Left cardiac atrium (tissue), 4 donors: ENCODE data around the gene RELT. TPM values are rescaled to one million over a fixed set of nuclear protein-coding genes. Genes with fewer than 3 reads are reported as not detected.
A peak's percentile ranks its signal among the peaks of the same experiment; 100 is the strongest.

Source experiments
- ATAC-seq, 2 donors: fragments of 200-7000 bp; cut with Tn5 transposase; one replicate each; pipeline ENCODE4 v1.9.1; 2020; ENCODE audit warnings: mild to moderate bottlenecking in 2 of 2, moderate library complexity in 2 of 2
- DNase-seq: peaks from one replicate; pipeline ENCODE4 v3.0.0-alpha.2; 2020
- intact Hi-C, 2 donors: fragments of 100-400 bp; cut with DNase I; formaldehyde crosslinking; loops; one replicate each; pipeline versions ENCODE4 v1.14.1 to v1.15.1; 2022 to 2023
- total RNA-seq, 2 donors: library from RNA; stranded (reverse); fragmentation: NEBNext Ultra II Directional; extraction: Animal tissue kit (Norgen Biotek cat#: 25700); gene quantifications; one replicate each; pipeline ENCODE4 v1.2.1, GENCODE V29; 2021
- donor health status: DM: no; HTN: yes; CAD: no.
- donor health status: DM: no; HTN: yes; CAD: no; lungs with severe emphysema.
- donor health status: DM: yes; HTN: yes; CAD: no.
- donor health status: Dilated cardiomyopathy.

Gene RELT
- total RNA-seq, 2 donors from 2014 or later, result 4.3 to 8.3 TPM

DNA sequence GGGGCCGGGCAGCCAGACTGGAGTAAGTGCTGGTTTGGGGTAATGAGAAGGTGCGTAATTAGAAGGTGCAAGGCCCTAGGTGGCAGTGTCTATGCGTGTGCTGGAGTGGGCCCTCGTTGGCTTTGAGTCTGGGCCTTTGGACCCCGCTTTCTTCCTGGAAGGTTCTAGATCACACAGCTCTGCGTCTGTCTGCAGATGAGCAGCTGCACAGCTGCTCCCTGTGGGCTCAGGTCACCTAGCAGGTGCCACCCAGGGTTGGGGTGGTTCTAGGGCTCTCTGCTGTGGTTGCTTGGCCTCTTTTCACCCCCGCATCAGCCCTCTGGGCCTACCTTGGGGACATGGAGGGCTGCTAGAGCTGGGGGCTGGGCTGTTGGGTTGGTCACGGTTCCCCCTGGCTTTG is 10.3 kb downstream of the RELT start:
- no peak for ATAC-seq
- DNase-seq, result no peak
- intact Hi-C loops, result no loop called here

DNA sequence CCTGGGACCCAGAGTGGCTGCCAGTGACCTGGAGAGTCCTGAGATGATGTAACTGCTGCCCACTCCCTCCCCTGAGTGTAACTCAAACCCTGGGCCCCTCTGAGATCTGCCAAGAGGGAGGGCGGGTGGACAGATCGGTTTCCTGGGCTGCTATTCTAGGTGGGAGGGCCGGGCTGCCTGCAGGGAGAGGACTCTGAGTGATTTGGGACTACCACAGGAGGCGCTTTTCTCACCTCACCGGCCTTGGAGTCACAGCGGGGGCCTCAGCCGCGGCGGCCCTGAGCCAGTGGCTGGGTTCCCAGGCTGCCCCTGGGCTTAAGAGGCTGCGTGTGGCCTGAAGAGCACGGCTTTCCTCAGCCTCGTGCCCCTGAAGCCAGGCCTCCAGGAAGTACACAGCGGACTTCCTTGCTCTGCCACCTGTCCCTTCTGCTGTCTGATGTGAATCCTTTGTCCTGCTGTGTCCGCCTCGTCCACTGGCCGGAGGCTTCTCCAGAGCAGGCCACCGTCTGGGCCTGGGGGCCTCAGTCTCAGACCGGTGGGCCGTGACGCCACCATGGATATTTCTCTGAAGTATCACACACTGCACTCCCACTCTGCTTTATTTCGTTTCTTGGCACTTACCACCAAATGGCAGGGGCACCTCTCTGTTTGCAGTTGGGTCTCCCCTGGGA is 11.5 kb downstream of the RELT start:
- no peak for DNase-seq
- ATAC-seq, result peak in 1 of 2 donors; percentile 3
- intact Hi-C loops, result no loop called here

DNA sequence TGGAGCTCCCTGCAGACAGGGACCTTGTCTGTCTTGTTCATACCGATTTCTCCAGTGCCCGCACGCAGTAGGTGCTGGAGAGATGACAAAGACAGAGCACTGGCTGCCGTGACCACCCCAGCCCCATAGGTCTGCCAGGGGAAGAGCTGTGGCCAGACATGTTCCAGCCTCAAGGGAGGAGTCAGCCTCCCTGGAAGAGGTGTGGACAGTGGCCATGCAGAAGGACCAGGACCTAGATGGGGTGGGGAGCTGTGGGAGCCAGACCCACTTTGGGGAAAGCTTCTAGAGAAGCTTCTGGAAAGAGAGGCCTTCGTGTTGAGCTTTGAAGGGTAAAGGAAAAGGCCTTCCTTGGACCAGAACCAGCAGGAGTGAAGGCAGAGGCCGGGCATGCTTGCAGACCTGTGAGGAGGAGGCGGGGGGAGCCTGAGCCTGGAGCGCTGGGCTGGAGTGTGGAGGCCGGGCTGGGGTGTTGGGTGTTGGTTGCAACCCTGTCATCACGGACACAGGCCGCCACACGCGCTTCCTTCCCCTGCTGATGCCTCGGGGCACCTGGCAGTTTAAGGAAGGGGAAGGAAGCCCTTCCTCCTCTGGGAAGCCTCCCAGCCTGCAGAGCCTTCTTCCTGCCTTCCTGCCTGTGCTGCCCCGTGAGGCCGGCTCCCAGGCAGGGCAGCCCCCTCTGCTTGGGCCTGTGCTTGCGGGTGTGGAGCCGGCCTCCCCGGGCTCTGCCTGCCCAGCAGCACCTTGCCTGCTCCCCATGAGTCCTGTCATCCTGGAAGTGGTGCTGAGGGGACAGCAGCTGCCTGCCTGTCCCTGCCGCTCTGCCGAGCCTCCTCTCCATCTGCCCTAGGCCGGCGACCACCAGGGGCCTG is 12.3 kb downstream of the RELT start:
- intact Hi-C loops, result no loop called here
- peak; percentile 51 to 73 for ATAC-seq
- DNase-seq, result peak; percentile 64

DNA sequence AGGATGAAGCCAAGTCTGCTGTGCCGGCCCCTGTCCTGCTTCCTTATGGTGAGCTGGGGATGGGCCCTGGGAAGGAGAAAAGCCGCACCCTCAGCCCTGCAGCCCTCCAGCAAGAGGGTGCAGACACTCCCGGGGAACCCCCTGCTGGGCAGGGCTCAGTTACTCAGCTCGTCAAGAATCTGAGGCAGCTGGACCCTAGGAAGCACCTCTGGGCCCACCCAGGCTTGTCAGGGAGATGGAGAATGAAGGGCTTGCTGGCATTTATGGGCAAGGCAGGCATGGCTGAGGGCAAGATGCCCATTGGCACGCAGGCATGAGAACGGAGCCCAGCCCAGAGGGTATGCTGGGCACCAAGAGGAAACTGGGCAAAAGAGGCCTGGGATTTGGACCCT is 12.9 kb downstream of the RELT start:
- no peak for DNase-seq
- no peak for ATAC-seq
- intact Hi-C loops, result no loop called here

DNA sequence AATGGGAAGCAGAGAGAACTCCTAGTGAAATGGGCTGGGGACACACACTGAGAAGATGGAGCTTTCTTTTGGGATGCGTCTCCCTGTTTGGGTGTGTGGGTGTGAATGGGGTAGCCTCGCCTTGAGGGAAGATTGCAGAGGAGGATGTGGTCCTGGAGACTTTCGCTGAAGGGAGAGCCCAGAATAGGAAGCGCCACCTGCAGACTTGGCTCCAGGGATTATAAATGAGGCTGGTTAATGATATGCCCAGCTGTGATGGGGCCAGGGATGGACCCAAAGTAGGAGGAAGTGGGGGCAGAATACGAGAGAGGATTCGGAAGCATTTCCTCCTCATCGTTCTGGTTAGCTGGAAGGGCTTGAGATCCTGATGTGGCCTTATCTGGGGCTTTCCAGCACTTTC is 13.7 kb downstream of the RELT start:
- intact Hi-C loops, result loop anchor here (5.0 kb wide), 2 partner anchors 38 to 83 kb away; partner anchors contain the start of gene ARHGEF17 (in 1 of the 2)
- DNase-seq (peak; percentile 5), ATAC-seq (no peak)

DNA sequence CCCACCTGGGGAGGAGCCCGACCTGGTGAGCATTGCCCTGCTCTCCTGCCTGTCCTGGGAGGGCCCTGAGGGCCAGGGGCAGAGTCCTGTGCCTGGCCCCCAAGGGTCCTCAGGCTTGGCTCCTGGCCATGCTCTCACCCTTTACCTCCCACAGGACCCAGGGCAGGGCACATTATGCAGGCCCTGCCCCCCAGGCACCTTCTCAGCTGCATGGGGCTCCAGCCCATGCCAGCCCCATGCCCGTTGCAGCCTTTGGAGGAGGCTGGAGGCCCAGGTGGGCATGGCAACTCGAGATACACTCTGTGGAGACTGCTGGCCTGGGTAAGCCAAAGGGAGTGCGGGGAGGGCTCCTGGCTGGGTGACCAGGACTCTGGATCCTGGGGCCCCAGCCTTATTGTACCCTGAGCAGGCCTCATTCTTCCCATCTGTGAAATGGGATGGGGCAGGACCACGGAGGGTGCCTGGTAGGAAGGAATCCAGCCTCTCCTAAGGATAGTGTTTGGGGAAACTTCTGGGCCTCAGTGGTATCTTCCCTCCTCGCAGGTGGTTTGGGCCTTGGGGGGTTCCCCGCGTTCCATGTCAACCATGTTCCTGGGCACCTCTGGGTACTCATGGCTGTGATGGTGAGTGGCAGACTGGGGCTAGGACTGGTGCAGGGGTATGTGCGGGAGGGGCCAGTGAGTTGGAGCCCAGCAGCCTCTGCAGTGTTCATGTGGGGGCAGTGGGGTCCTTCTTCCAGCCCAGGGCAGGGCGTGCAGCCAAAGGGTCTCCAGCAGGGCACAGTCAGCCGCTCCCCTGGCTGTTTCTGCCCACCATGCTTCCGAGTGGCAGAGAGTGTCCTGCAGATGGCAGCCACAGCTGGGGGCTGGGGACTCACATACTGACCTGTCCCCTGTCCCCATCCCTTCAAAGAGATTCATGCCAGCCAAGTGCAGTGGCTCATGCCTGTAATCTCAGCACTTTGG is 14.7 kb downstream of the RELT start:
- intact Hi-C loops, result loop anchor here (5.0 kb wide), 2 partner anchors 39 to 84 kb away; partner anchors contain the start of gene ARHGEF17 (in 1 of the 2)
- DNase-seq (peak; percentile 13), ATAC-seq (no peak)

DNA sequence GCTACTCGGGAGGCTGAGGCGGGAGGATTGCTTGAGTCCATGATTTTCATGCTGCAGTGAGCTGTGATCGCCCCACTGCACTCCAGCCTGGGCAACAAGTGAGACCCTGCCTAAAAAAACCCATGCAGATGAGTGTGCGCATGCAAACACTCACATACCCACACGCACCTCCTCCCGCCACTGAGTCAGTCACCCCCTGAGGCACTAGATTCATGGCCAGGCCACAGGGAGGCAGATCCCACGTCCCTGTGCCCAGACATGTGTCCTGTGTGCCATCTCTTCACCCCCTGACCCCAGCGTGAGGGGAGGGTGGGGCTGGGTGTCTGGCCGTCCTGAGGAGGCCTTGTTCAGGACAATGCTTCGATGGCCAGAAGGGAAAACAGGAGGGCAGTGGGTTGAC is 15.5 kb downstream of the RELT start:
- intact Hi-C loops, result loop anchor here (5.0 kb wide), 2 partner anchors 39 to 84 kb away; partner anchors contain the start of gene ARHGEF17 (in 1 of the 2)
- DNase-seq (no peak), ATAC-seq (no peak)

DNA sequence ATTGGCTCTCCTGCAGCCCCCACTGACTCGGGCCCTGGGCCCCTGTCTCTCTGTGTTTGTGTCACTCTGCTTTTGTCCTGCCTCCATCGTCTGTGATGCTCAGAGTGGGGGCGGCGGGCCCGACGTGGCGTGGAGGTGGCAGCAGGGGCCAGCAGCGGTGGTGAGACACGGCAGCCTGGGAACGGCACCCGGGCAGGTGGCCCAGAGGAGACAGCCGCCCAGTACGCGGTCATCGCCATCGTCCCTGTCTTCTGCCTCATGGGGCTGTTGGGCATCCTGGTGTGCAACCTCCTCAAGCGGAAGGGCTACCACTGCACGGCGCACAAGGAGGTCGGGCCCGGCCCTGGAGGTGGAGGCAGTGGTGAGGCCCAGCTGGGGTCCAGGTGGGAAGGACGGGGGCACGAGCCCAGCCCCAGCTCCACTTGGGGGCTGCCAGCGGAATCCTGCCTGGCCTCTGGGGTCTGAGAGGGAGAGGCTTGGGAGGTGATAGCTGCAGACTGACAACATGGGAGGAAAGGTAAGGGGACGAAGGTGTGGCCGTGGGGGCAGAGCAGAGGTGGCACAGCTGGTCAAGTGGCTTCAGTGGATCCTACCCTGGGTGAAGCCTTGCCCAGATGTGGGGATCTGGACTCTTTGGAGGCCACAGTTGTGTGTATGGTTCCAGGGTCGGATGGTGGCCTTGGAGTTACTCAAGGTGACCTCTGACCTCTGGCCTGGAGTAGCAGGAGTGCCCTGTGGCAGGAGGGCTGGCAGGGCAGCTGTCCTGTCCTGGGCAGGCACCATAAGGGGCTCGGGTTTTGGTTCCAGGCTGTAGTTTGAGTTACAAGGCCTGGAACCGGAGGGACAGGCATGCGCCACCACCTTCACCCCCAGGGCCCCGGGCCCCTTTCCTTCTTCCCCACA is 16.2 kb downstream of the RELT start:
- peak; percentile 21 for DNase-seq
- intact Hi-C loops, result loop anchor here (5.0 kb wide), 2 partner anchors 40 to 85 kb away; partner anchors contain the start of gene ARHGEF17 (in 1 of the 2)
- no peak for ATAC-seq

DNA sequence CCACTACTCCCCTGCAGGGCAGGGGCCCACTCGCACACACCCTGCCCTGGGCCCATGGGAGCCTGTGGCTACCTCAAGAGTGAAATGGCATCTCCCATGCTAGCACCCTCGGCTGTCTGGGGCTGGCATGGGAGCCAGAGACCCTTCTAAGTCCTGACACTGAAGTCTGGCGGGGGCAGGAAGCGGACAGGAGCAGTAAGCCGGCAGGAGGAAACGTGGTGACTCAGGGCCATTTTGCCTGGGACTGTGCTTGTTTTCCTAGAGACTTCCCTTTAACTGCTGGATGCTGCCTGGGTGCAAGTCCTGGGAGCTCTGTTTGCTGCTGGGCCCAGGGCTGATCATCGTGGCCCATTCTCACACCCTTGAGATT is 16.8 kb downstream of the RELT start:
- DNase-seq (peak; percentile 20), ATAC-seq (no peak)
- intact Hi-C loops, result loop anchor here (5.0 kb wide), 2 partner anchors 41 to 86 kb away; partner anchors contain the start of gene ARHGEF17 (in 1 of the 2)

DNA sequence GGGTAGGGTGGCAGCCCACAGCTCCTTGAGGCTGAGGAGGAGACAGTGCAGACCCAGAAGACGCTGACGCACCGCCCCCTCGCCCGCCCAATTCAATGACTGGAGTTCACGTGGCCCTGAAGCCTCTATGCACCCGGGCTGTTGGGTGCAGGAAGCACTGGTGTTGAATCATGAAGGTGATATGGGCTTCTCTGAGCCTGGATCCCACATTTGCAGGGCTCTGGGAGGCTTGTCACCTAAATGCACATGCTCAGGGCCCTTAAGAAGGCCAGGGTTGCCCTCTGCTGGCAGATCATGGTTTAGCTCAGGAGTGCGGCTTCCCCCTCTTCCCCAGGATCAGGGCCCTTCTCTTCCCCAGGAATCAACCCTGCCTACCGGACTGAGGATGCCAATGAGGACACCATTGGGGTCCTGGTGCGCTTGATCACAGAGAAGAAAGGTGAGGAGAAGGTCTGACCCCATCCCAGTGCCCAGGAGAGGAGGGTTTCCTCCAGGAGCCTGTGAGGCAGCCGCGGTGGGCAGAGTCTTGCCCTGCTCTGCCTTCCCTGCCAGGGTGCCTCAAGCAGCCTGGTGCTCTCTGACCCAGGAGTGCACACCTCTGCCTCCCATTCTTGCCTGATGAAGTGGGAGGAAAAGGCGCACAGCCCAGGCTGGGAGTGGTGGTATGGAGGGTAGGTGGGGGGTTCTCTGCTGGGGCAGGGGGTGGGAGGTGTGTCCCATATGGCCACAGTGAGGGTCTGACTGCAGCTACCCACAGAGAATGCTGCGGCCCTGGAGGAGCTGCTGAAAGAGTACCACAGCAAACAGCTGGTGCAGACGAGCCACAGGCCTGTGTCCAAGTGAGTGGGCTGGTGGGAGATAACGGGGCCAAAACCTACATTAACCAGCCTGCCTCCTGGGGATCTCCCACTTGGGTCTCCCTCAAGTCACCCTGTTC is 17.5 kb downstream of the RELT start:
- intact Hi-C loops, result loop anchor here (5.0 kb wide), 2 partner anchors 41 to 86 kb away; partner anchors contain the start of gene ARHGEF17 (in 1 of the 2)
- DNase-seq (peak; percentile 72), ATAC-seq (peak; percentile 61 to 74)

DNA sequence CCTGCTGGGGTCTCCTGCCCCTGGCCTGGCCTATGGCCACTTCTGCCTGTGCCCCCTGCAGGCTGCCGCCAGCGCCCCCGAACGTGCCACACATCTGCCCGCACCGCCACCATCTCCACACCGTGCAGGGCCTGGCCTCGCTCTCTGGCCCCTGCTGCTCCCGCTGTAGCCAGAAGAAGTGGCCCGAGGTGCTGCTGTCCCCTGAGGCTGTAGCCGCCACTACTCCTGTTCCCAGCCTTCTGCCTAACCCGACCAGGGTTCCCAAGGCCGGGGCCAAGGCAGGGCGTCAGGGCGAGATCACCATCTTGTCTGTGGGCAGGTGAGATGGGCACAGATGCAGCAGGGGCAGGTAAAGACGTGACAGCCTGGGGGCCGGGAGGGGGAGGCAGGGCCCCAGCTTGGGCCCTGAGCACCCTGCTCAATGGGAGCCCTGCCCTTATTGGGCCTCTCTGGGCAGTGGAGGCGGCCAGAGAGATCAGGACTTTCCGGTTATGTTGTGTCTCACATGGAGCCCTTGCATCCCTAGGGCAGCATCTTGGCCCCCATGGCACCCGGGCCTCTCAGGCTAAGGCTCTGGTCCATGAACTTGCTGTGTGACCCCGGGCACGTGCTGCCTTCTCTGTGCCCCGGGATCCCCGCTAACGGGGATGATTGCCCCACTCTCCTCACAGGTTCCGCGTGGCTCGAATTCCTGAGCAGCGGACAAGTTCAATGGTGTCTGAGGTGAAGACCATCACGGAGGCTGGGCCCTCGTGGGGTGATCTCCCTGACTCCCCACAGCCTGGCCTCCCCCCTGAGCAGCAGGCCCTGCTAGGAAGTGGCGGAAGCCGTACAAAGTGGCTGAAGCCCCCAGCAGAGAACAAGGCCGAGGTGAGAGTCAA is 18.5 kb downstream of the RELT start:
- intact Hi-C loops, result loop anchor here (5.0 kb wide), 2 partner anchors 42 to 87 kb away; partner anchors contain the start of gene ARHGEF17 (in 1 of the 2)
- DNase-seq, result peak; percentile 13

DNA sequence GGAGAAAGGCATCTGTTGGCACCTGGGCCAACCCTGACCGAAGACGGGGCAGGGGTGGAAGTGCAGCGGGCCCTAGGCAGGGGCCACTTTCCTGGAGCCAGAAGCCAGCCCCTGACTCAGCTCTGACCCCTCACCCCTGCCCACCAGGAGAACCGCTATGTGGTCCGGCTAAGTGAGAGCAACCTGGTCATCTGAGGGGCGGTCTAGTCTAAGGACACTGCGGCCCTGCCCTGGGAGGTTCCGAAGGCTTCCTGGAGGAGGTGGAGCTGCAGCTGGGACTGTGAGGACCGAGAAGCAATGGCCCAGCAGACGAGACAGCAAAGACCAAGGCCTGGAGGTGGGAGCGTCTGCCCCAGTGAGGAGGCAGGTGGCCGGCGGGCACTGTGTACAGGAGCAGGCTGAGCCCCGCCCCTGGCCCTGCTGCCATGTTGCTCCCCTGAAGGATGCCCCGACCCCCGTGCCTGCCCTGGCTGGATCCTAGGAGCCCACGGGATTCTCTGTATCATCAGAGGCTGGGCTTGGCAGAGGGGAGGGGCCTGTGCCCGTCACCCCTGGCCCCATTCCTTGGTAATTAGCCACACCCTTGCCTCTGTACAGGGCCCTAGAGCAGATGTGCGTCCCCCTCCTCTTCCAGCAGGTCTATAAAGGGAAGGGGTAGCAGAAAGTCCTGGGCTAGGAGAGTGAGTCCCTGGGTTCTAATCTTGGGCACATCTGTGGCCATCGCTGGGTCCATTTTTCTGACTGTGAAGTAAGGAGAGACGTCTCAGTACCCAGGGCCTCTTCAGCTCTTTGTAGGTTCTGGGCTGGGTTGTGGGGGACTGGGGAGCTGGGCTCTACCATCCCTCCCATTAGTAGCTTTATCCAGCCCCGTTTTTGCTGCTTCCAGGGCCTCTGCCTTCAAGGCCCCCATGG is 19.4 kb downstream of the RELT start:
- ATAC-seq, result no peak
- intact Hi-C loops, result no loop called here
- peak; percentile 16 for DNase-seq

More for the DNA sequence above, 18.5 kb downstream of the RELT start:
- ATAC-seq, result no peak

DNA sequence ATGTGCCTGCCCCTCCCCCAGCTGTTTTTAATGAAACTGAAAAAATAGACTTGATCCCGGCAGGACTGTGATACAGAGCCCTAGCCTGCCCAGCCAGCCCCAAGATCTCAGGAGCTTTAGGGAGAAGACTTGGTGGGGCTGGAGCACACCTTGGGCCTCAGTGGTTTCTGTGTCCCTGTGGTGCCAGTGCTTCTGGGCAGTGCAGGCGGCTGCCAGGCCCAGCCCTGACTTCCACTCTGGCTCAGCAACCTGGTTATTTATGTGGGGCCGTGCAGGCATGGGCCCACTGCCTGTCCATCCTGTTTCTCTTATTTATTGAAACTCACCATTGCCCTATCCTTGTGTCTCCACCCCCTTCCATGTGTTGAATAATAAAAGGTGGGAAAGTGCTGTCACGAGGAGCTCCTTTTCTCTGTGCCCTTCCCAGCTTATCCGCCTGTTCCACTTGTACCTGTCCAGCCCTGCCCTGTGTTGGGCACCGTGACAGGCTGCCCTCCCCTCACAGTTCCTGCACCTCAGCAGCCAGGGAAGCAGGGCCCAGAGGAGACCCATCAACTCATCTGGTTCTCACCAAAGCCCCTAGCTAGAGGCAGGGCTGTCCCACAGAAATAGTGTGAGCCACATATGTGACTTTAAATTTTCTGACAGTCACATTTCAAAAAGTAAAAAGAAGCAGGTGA is 20.2 kb downstream of the RELT start:
- DNase-seq (peak; percentile 9), ATAC-seq (no peak)
- intact Hi-C loops, result no loop called here

DNA sequence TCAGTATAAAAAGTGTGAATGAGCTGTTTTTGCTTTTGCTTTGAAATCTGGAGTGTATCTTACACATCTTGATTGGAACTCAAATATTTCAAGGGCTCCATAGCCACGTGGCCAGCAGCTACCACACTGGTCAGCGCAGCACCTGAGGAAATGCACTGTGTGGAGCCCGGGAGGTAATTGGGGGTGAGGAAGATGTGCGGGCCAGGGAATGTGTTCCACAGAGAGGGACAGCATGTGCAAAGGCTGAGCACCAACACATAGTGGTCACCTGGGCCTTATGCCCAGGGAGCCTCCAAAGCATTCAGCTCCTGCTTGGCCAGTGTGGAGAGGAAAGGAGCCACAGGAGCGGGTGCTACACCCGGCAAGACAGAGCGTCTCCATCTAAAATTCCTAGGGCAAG is 20.8 kb downstream of the RELT start:
- ATAC-seq (no peak), DNase-seq (peak; percentile 14)
- intact Hi-C loops, result no loop called here
